Colonic mucosa (tissue), 4 donors: ENCODE measurements around the gene TAF6L. TPM values are rescaled to one million over a fixed set of nuclear protein-coding genes. Genes with fewer than 3 reads are reported as not detected.
"Not testable (repeated sequence)": the region's sequence is repeated elsewhere in the genome, so short reads cannot be mapped to it uniquely, and the experiment has no call there.

Source experiments
- DNase-seq: peaks from one replicate; pipeline ENCODE4 v3.0.0-alpha.2; 2020
- H3K27ac ChIP-seq: fragments of 200-600 bp; one replicate; pipeline ENCODE4 v1.8.0; 2021
- H3K27me3 ChIP-seq: fragments of 200-600 bp; one replicate; pipeline ENCODE4 v1.8.0; 2021
- H3K36me3 ChIP-seq: fragments of 200-600 bp; one replicate; pipeline ENCODE4 v1.8.0; 2021
- H3K4me1 ChIP-seq: fragments of 200-600 bp; one replicate; pipeline ENCODE4 v1.8.0; 2021; ENCODE audit warnings: mild to moderate bottlenecking
- H3K4me3 ChIP-seq: fragments of 200-600 bp; one replicate; pipeline ENCODE4 v1.8.0; 2021
- H3K9ac ChIP-seq, 2 donors: one replicate each; pipeline ENCODE4 v1.7.0; 2013; ENCODE audit warnings: control low read depth in 2 of 2, low read depth in 2 of 2, low read length in 2 of 2
- H3K9me3 ChIP-seq: fragments of 200-600 bp; one replicate; pipeline ENCODE4 v1.8.0; 2021
- intact Hi-C: fragments of 100-400 bp; cut with DNase I; formaldehyde crosslinking; loops from one replicate; pipeline ENCODE4 v1.14.1; 2022
- total RNA-seq, 2 donors: library from RNA; stranded (reverse); fragmentation: NEBNext Ultra II Directional in 1 of 2; extraction: Animal tissue kit (Norgen Biotek cat#: 25700) in 1 of 2; gene quantifications; one replicate each; pipeline ENCODE4 v1.2.1, GENCODE V29; 2021
- TF ChIP-seq, protein P1 (sequence below): fragments of 200-600 bp; IDR thresholded peaks from one replicate; pipeline ENCODE4 v1.8.0; 2022; ENCODE audit warnings: antibody characterized with exemption, mild to moderate bottlenecking
- donor health status: healthy.
- donor health status: DM: no; HTN: no; CAD: no.
- donor health status: DM: no; HTN: no; CAD: no.

The TAF6L gene
- total RNA-seq, 2 donors from 2014 or later: 15.3 to 26.6 TPM

GRCh38 chr11:62811659-62812058, 40.5 kb downstream of the TAF6L start:
- H3K9ac ChIP-seq: no peak overlapping the region
- no peaks in the 10 kb centered on the region for H3K4me1 ChIP-seq
- TF ChIP-seq, protein P1, sequence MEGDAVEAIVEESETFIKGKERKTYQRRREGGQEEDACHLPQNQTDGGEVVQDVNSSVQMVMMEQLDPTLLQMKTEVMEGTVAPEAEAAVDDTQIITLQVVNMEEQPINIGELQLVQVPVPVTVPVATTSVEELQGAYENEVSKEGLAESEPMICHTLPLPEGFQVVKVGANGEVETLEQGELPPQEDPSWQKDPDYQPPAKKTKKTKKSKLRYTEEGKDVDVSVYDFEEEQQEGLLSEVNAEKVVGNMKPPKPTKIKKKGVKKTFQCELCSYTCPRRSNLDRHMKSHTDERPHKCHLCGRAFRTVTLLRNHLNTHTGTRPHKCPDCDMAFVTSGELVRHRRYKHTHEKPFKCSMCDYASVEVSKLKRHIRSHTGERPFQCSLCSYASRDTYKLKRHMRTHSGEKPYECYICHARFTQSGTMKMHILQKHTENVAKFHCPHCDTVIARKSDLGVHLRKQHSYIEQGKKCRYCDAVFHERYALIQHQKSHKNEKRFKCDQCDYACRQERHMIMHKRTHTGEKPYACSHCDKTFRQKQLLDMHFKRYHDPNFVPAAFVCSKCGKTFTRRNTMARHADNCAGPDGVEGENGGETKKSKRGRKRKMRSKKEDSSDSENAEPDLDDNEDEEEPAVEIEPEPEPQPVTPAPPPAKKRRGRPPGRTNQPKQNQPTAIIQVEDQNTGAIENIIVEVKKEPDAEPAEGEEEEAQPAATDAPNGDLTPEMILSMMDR: no peak
- intact Hi-C loops: no loop called here
- DNase-seq: no peak
- H3K27me3 ChIP-seq: no peaks in the 10 kb centered on the region
- no peaks in the 10 kb centered on the region for H3K36me3 ChIP-seq
- no peak overlapping the region for H3K27ac ChIP-seq
- no peak overlapping the region for H3K4me3 ChIP-seq
- H3K9me3 ChIP-seq: no peaks in the 10 kb centered on the region

GRCh38 chr11:62816557-62816956, 45.4 kb downstream of the TAF6L start:
- no peak for DNase-seq
- TF ChIP-seq, protein P1: no peak
- H3K9me3 ChIP-seq: no peaks in the 10 kb centered on the region
- H3K4me3 ChIP-seq: no peak overlapping the region
- H3K4me1 ChIP-seq: no peaks in the 10 kb centered on the region
- H3K27ac ChIP-seq: no peak overlapping the region
- H3K27me3 ChIP-seq: no peaks in the 10 kb centered on the region
- H3K36me3 ChIP-seq: peaks cover 5% of the 10 kb centered on the region
- no peak overlapping the region for H3K9ac ChIP-seq
- intact Hi-C loops: no loop called here

DNA sequence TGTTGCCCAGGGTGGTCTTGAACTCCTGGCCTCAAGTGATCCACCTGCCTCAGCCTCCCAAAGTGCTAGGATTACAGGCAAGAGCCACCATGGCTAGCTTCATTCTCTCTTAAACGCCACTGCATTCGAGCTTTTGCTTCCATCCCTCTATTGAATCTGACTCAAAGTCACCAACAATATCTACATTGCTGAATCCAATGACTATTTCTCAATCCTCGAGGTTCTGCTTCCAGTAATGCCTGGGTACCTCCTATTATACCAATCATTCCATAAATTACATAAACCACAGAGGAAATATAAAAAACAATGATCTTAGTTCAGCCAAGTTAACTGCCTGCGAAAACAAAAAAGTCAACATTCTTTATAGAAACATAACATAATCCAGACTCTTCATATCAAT, 45.9 kb downstream of the TAF6L start:
- H3K27me3 ChIP-seq: no peaks in the 10 kb centered on the region
- DNase-seq: no peak
- H3K4me1 ChIP-seq: no peaks in the 10 kb centered on the region
- H3K4me3 ChIP-seq: no peak overlapping the region
- H3K9me3 ChIP-seq: no peaks in the 10 kb centered on the region
- TF ChIP-seq, protein P1: no peak
- no peak overlapping the region for H3K27ac ChIP-seq
- H3K9ac ChIP-seq: no peak overlapping the region
- intact Hi-C loops: no loop called here
- H3K36me3 ChIP-seq: peaks cover 5% of the 10 kb centered on the region

DNA sequence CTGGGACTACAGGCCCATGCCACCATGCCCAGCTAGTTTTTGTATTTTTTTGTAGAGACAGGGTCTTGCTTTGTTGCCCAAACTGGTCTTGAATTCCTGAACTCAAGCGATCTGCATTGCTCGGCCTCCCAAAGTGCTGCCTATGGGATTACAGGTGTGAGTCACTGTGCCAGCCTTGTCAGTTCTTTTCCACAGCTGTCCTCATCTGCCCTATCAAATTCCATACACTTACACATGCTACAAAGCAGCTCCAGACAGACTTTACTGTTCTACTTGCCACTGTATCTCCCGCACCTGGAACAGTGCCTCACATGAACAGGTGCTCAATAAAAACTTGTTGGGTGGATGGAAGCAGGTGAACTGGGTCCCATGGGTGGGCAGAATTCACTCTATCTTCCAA, 52.5 kb downstream of the TAF6L start:
- intact Hi-C loops: loop anchor here (5.0 kb wide), 1 partner anchor 111 kb away; no protein-coding TSS in a partner anchor
- TF ChIP-seq, protein P1: no peak

DNA sequence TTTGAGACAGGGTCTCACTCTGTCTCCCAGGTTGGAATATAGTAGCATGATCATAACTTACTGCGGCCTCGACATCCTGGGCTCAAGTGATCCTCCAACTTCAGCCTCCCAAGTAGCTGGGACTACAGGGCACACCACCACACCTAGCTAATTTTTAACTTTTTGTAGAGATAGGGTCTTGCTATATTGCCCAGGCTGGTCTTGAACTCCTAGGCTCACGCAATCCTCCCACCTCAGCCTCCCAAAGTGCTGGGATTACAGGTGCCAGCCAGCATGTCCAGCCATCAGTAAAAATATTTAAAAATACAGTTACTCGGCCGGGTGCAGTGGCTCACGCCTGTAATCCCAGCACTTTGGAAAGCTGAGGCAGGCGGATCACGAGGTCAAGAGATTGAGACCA, 56.9 kb downstream of the TAF6L start:
- peaks cover 17% of the 10 kb centered on the region for H3K36me3 ChIP-seq
- H3K4me1 ChIP-seq, H3K27me3 ChIP-seq, DNase-seq, H3K9me3 ChIP-seq, H3K4me3 ChIP-seq, H3K27ac ChIP-seq, intact Hi-C loops, H3K9ac ChIP-seq: not testable (repeated sequence)

More for the DNA sequence above, 52.5 kb downstream of the TAF6L start:
- no peak for DNase-seq
- Histone ChIP-seq H3K27ac (no peak overlapping the region), H3K4me1 (no peaks in the 10 kb centered on the region), H3K4me3 (no peak overlapping the region), H3K27me3 (no peaks in the 10 kb centered on the region), H3K9me3 (no peaks in the 10 kb centered on the region), H3K9ac (no peak overlapping the region), H3K36me3 (peaks cover 23% of the 10 kb centered on the region)

- Histone ChIP-seq H3K27me3 (no peaks in the 10 kb centered on the region), H3K4me1 (peaks cover 5% of the 10 kb centered on the region), H3K36me3 (peaks cover 5% of the 10 kb centered on the region), H3K9ac (peak overlapping the region; percentile 90 to 97), H3K9me3 (no peaks in the 10 kb centered on the region), H3K4me3 (peak overlapping the region; percentile 89), H3K27ac (peak overlapping the region; percentile 86)
- intact Hi-C loops: no loop called here
- TF ChIP-seq, protein P1: no peak
- DNase-seq: no peak
Measured at GRCh38 chr11:62830904-62831519, 59.8 kb downstream of the TAF6L start.
